ENCODE results near the gene PLB1.

The PLB1 gene

DNA sequence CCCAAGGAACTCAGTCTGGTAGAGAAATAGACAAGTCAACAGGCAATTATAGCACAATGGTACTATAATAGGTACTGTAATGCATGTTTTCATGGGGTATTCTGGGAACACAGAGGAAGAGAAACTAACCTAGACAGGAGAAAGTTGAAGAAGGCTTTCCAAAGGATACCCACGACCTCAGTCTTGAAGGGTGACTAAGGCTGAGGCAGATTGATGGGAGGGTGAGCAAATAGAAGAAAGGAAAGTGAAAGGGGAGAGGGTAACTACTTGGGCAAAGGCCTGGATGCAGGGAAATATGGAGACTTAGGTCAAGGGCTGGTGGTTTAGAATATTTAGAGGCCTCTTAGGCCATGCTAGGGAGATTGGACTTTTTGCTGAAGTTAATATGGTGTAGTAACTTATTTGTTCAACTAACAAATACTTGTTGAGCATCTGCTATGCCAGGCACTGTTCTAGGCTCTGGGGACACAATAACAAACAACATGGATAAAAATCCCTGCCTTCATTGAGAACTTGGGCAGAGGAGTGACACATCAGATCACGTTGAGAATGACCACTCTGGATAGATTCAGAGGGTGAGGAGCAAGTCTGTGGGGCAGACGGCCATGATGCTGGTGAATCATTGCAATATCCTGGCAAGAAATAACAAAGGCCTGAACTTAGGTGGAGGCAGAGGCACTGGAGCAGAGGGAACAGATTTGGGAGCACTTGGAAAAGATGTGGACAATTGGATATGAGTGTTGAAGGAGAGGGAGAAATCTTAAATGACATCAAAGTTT is 56.4 kb downstream of the PLB1 start:
- no peak overlapping the region for H3K4me3 ChIP-seq (ENCODE audit: low read depth, low read length)

DNA sequence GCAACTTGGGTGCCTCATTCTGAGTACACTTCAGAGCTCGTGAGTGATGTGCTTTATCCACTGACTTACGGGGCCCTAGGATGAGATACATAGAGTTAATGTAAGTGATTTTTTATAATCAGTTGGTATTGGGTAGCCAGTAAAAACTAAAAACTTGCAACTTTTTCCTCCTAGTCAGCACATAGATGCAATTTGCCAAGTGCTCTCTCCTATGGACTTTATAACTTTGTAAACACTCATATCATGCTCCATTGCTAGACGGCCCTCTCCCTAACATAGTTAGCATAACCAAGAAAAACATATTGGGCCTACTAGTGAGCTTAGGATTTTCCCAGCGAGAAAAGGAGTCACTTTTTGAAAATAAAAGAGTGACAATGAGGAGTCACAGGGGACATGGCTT is 60.4 kb downstream of the PLB1 start:
- Histone ChIP-seq H3K27ac (no peak overlapping the region), H3K4me2 (ENCODE audit: low read length) (no peak overlapping the region), H3K9ac (no peak overlapping the region), H3K4me3 (ENCODE audit: low read depth, low read length) (no peak overlapping the region), H3K9me3 (ENCODE audit: control insufficient read depth, low read length) (no peaks in the 10 kb centered on the region), H3K4me1 (no peaks in the 10 kb centered on the region), H3K79me2 (no peaks in the 10 kb centered on the region), H2AFZ (peak overlapping the region; percentile 33), H3K36me3 (ENCODE audit: control insufficient read depth, insufficient read depth, low read length) (no peaks in the 10 kb centered on the region), H3K27me3 (ENCODE audit: control insufficient read depth, insufficient read depth, low read length) (no peaks in the 10 kb centered on the region)
- TF ChIP-seq, protein P1, sequence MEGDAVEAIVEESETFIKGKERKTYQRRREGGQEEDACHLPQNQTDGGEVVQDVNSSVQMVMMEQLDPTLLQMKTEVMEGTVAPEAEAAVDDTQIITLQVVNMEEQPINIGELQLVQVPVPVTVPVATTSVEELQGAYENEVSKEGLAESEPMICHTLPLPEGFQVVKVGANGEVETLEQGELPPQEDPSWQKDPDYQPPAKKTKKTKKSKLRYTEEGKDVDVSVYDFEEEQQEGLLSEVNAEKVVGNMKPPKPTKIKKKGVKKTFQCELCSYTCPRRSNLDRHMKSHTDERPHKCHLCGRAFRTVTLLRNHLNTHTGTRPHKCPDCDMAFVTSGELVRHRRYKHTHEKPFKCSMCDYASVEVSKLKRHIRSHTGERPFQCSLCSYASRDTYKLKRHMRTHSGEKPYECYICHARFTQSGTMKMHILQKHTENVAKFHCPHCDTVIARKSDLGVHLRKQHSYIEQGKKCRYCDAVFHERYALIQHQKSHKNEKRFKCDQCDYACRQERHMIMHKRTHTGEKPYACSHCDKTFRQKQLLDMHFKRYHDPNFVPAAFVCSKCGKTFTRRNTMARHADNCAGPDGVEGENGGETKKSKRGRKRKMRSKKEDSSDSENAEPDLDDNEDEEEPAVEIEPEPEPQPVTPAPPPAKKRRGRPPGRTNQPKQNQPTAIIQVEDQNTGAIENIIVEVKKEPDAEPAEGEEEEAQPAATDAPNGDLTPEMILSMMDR (IDR thresholded peaks at IDR 0.05): no peak

More for the DNA sequence above, 56.4 kb downstream of the PLB1 start:
- no peak overlapping the region for H3K27ac ChIP-seq
- no peak overlapping the region for H2AFZ ChIP-seq
- H3K4me2 ChIP-seq (ENCODE audit: low read length): no peak overlapping the region
- no peaks in the 10 kb centered on the region for H3K9me3 ChIP-seq (ENCODE audit: control insufficient read depth, low read length)
- no peaks in the 10 kb centered on the region for H3K79me2 ChIP-seq
- H3K4me1 ChIP-seq: peaks cover 3% of the 10 kb centered on the region
- no peaks in the 10 kb centered on the region for H3K36me3 ChIP-seq (ENCODE audit: control insufficient read depth, insufficient read depth, low read length)
- no peaks in the 10 kb centered on the region for H3K27me3 ChIP-seq (ENCODE audit: control insufficient read depth, insufficient read depth, low read length)
- TF ChIP-seq, protein P1 (IDR thresholded peaks at IDR 0.05): no peak
- H3K9ac ChIP-seq: no peak overlapping the region

DNA sequence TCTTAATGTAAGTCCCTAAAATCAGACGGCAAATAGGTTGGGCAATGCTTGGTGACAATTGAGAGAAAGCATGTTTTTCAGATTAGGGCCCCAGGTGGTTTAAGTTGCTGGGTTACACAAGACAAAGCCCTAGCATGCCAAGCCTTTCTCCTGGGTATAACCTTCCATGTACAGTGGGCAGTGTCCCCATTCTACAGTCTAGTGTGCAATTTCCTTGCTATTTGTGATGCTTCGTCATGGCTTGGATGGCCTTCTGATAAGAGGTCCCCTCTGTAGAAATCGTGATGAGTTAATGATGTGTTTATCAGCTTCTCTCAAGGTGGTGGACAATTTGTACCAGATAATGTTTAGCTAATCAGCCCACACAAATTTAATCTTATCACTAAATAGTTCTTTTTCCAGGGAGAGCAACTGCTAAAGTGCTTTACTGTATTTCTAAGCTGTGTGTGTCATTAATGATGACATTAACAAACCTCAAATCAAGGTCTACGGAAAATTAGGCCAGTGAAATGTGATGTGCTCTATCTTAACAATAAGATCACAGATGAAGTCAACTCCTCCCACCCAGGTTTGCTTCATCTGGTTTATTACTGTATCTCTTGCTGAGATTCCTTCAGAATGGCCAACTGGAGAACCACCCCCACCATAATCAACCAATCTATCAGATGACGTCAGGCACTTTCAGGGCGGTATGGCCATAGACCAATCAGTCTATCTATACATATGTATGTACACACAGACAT is 61.7 kb downstream of the PLB1 start:
- Histone ChIP-seq H3K27ac (no peak overlapping the region), H3K9me3 (ENCODE audit: control insufficient read depth, low read length) (no peaks in the 10 kb centered on the region), H3K79me2 (no peaks in the 10 kb centered on the region), H2AFZ (no peak overlapping the region), H3K4me2 (ENCODE audit: low read length) (no peak overlapping the region), H3K4me3 (ENCODE audit: low read depth, low read length) (no peak overlapping the region), H3K4me1 (peaks cover 1% of the 10 kb centered on the region), H3K36me3 (ENCODE audit: control insufficient read depth, insufficient read depth, low read length) (no peaks in the 10 kb centered on the region), H3K9ac (no peak overlapping the region), H3K27me3 (ENCODE audit: control insufficient read depth, insufficient read depth, low read length) (no peaks in the 10 kb centered on the region)
- TF ChIP-seq, protein P1 (IDR thresholded peaks at IDR 0.05): no peak

DNA sequence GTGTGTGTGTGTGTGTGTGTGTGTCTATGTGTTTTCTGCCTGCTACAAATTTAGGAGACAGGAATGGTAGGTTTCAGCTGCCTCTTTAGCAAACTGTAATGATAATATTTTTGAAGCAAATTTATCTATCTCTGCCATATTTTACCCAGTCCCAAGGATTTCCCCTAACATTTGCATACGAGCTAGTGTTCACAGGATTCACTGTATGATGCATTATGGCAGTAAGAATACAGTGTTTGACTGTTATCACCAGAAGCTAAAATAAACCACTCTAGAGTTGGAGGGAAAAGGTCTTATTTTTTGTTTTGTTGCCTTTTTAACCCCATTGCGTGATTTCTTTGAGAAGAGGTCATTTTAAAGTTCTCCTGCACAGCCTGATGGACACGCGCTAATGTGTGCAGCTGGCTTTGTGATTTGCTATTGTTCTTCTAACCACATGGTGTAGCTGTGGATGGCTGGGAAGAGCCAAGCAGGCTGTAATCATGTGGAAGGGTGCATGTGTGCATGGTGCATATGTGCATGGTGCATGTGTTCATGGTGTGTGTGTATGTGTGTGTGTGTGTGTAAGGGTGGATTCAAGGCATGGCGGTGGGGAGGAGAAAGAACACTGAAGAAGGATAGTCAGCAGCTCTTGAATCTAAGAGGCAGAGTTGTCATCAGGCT is 62.4 kb downstream of the PLB1 start:
- Histone ChIP-seq H3K79me2 (no peaks in the 10 kb centered on the region), H3K9me3 (ENCODE audit: control insufficient read depth, low read length) (no peaks in the 10 kb centered on the region), H3K4me1 (peaks cover 4% of the 10 kb centered on the region), H3K9ac (no peak overlapping the region), H2AFZ (no peak overlapping the region), H3K4me3 (ENCODE audit: low read depth, low read length) (no peak overlapping the region), H3K27me3 (ENCODE audit: control insufficient read depth, insufficient read depth, low read length) (no peaks in the 10 kb centered on the region), H3K4me2 (ENCODE audit: low read length) (no peak overlapping the region), H3K36me3 (ENCODE audit: control insufficient read depth, insufficient read depth, low read length) (no peaks in the 10 kb centered on the region), H3K27ac (no peak overlapping the region)
- TF ChIP-seq, protein P1 (IDR thresholded peaks at IDR 0.05): no peak

Measured in parathyroid adenoma (tissue), 2 donors.